ENCODE data around the gene CHN2. TPM values are rescaled to one million over a fixed set of nuclear protein-coding genes. Genes with fewer than 3 reads are reported as not detected.

The CHN2 gene
- total RNA-seq, 1 experiment from 2014 or later, result 2.1 TPM

DNA sequence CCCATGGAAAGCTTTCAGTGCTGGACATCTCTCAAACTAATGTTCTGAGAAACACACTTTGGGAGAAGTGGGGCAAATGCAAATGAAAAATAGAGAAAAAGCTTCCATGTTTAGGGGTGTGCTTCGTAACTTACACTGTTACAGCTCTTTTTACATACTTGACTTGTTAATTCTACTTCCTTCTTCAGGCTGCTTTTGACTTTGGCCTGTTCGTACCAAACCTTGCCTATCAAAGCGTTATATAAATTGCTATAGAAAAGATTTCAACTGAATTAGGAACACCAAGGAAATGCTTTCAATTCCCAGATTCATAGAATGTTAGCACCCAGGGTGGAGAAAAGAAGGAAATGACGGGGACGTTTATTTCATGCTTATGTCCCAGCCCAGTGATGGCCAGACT, 228.3 kb downstream of the CHN2 start:
- no peak overlapping the region for H3K4me2 ChIP-seq (ENCODE audit: low read length)
- H3K4me1 ChIP-seq (ENCODE audit: control insufficient read depth in 1 of 2, insufficient read depth in 2 of 2, low read length in 2 of 2), result no peaks in the 10 kb centered on the region
- no peaks in the 10 kb centered on the region for H3K36me3 ChIP-seq (ENCODE audit: control insufficient read depth in 1 of 2, insufficient read depth in 2 of 2, low read length in 2 of 2)
- H3K27me3 ChIP-seq (ENCODE audit: insufficient read depth, low read length), result no peaks in the 10 kb centered on the region
- ATAC-seq, result no peak
- no peaks in the 10 kb centered on the region for H4K20me1 ChIP-seq (ENCODE audit: insufficient read depth)
- ChIA-PET POLR2A (no interaction called here), RAD21 (ENCODE audit: low non-redundant PET in 1 of 2, low total read pairs in 2 of 2, uncharacterized antibody in 2 of 2, unreplicated experiment in 2 of 2) (no interaction called here), CTCF (no interaction called here)
- no peaks in the 10 kb centered on the region for H3K79me2 ChIP-seq (ENCODE audit: insufficient read depth, low read length)
- H2AFZ ChIP-seq (ENCODE audit: low read depth, low read length, poor library complexity, severe bottlenecking), result no peak overlapping the region
- H3K9me2 ChIP-seq (ENCODE audit: insufficient read depth), result no peaks in the 10 kb centered on the region
- H3K9me3 ChIP-seq (ENCODE audit: control insufficient read depth in 1 of 2, insufficient read depth in 1 of 2, low read depth in 1 of 2, low read length in 2 of 2), result no peaks in the 10 kb centered on the region
- H3K4me3 ChIP-seq (replicated peaks in 1 of 2; ENCODE audit: low read depth in 1 of 2, low read length in 2 of 2), result no peak overlapping the region
- no peak for DNase-seq (ENCODE audit: low read depth, low spot score)
- intact Hi-C loops (cut with micrococcal nuclease), result no loop called here
- H3K9ac ChIP-seq (ENCODE audit: low read length), result no peak overlapping the region
- TF ChIP-seq, protein P1, sequence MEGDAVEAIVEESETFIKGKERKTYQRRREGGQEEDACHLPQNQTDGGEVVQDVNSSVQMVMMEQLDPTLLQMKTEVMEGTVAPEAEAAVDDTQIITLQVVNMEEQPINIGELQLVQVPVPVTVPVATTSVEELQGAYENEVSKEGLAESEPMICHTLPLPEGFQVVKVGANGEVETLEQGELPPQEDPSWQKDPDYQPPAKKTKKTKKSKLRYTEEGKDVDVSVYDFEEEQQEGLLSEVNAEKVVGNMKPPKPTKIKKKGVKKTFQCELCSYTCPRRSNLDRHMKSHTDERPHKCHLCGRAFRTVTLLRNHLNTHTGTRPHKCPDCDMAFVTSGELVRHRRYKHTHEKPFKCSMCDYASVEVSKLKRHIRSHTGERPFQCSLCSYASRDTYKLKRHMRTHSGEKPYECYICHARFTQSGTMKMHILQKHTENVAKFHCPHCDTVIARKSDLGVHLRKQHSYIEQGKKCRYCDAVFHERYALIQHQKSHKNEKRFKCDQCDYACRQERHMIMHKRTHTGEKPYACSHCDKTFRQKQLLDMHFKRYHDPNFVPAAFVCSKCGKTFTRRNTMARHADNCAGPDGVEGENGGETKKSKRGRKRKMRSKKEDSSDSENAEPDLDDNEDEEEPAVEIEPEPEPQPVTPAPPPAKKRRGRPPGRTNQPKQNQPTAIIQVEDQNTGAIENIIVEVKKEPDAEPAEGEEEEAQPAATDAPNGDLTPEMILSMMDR (IDR thresholded peaks at IDR 0.05 in 2 of 3, conservative IDR thresholded peaks at IDR 0.05 in 1 of 3; ENCODE audit: borderline replicate concordance in 1 of 3, insufficient read depth in 1 of 3, low read depth in 2 of 3, low read length in 2 of 3), result no peak
- no peak for TF ChIP-seq ZFX (IDR thresholded peaks at IDR 0.05)
- TF ChIP-seq, protein P2, sequence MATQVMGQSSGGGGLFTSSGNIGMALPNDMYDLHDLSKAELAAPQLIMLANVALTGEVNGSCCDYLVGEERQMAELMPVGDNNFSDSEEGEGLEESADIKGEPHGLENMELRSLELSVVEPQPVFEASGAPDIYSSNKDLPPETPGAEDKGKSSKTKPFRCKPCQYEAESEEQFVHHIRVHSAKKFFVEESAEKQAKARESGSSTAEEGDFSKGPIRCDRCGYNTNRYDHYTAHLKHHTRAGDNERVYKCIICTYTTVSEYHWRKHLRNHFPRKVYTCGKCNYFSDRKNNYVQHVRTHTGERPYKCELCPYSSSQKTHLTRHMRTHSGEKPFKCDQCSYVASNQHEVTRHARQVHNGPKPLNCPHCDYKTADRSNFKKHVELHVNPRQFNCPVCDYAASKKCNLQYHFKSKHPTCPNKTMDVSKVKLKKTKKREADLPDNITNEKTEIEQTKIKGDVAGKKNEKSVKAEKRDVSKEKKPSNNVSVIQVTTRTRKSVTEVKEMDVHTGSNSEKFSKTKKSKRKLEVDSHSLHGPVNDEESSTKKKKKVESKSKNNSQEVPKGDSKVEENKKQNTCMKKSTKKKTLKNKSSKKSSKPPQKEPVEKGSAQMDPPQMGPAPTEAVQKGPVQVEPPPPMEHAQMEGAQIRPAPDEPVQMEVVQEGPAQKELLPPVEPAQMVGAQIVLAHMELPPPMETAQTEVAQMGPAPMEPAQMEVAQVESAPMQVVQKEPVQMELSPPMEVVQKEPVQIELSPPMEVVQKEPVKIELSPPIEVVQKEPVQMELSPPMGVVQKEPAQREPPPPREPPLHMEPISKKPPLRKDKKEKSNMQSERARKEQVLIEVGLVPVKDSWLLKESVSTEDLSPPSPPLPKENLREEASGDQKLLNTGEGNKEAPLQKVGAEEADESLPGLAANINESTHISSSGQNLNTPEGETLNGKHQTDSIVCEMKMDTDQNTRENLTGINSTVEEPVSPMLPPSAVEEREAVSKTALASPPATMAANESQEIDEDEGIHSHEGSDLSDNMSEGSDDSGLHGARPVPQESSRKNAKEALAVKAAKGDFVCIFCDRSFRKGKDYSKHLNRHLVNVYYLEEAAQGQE (IDR thresholded peaks at IDR 0.05; ENCODE audit: low read depth), result no peak
- no peak for TF ChIP-seq CBX3 (IDR thresholded peaks at IDR 0.05; ENCODE audit: low read depth)
- no peak for TF ChIP-seq EGR1 (IDR thresholded peaks at IDR 0.05; ENCODE audit: low read depth)
- no peak for TF ChIP-seq POLR2AphosphoS5 (IDR thresholded peaks at IDR 0.05; ENCODE audit: low read depth, low read length)
- TF ChIP-seq, protein P3, sequence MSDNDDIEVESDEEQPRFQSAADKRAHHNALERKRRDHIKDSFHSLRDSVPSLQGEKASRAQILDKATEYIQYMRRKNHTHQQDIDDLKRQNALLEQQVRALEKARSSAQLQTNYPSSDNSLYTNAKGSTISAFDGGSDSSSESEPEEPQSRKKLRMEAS (IDR thresholded peaks at IDR 0.05), result no peak
- TF ChIP-seq ELF1 (IDR thresholded peaks at IDR 0.05; ENCODE audit: borderline replicate concordance, low read depth), result no peak
- TF ChIP-seq POLR2A (IDR thresholded peaks at IDR 0.05; ENCODE audit: borderline replicate concordance, extremely low read depth, insufficient read depth, insufficient read length), result no peak
- no peak for TF ChIP-seq EZH2phosphoT487 (IDR thresholded peaks at IDR 0.05; ENCODE audit: borderline replicate concordance)
- TF ChIP-seq SRF (IDR thresholded peaks at IDR 0.05; ENCODE audit: low read depth), result no peak
- TF ChIP-seq TCF7L2 (IDR thresholded peaks at IDR 0.05; ENCODE audit: borderline replicate concordance, extremely low read depth, insufficient read depth, insufficient read length), result no peak
- TF ChIP-seq SIN3A (IDR thresholded peaks at IDR 0.05; ENCODE audit: low read depth), result no peak
- no peak for TF ChIP-seq CEBPB (IDR thresholded peaks at IDR 0.05; ENCODE audit: low read depth)
- no peak for TF ChIP-seq EZH2 (IDR thresholded peaks at IDR 0.05)
- TF ChIP-seq YY1 (IDR thresholded peaks at IDR 0.05; ENCODE audit: extremely low read depth, insufficient replicate concordance, low read depth, low read length), result no peak
- TF ChIP-seq, protein P4, sequence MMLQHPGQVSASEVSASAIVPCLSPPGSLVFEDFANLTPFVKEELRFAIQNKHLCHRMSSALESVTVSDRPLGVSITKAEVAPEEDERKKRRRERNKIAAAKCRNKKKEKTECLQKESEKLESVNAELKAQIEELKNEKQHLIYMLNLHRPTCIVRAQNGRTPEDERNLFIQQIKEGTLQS (IDR thresholded peaks at IDR 0.05), result no peak
- no peak for TF ChIP-seq ZNF274 (IDR thresholded peaks at IDR 0.05; ENCODE audit: low read depth, low read length)
- no peak for TF ChIP-seq FOSL1 (IDR thresholded peaks at IDR 0.05; ENCODE audit: low read depth)
- no TSS peak for BruUV-seq (replicated peaks)
- H3K27ac ChIP-seq (ENCODE audit: low read depth, low read length), result no peak overlapping the region

All from HCT116 (cell line).